GM23338 (cell line): Measurements from ENCODE around the gene CEBPE. TPM values are rescaled to one million over a fixed set of nuclear protein-coding genes. Genes with fewer than 3 reads are reported as not detected.

Experiments
- polyA plus RNA-seq: library from polyadenylated mRNA; unstranded; fragments of >200 nt; fragmentation: Nextera tagmentation; extraction: Ambion mirVana; gene quantifications from 2 replicates; pipeline ENCODE4 v1.2.1, GENCODE V29; 2016
- small RNA-seq: library from RNA; depleted of rRNA; stranded (forward); fragments of <200 nt; gene quantifications from one replicate; pipeline ENCODE3, GENCODE V24; 2014; ENCODE audit warnings: low replicate concordance
- total RNA-seq: library from RNA; depleted of rRNA; stranded (reverse); fragments of >200 nt; shearing (Covaris generic); gene quantifications from 2 replicates; pipeline ENCODE4 v1.2.3, GENCODE V29; 2014; rRNA removed

Gene CEBPE
- total and polyA plus RNA-seq, 2 experiments from 2014 or later, result not detected

Small RNA genes lying within 50 kb of the gene (small RNA-seq; reads per million reads assigned to genes)
- gene RNU6-1138P, result not detected

Other genes starting within 250 kb of the CEBPE start
- gene LRP10, start 247.5 kb downstream of the CEBPE start, total RNA-seq, result 16.5 and 18.1 TPM in 2 replicates
- 5.4 and 6.4 TPM in 2 replicates for gene LRP10, start 247.5 kb downstream of the CEBPE start, polyA plus RNA-seq
- 0.31 and 1.2 TPM in 2 replicates for gene REM2, start 236.0 kb downstream of the CEBPE start, total RNA-seq
- gene REM2, start 236.0 kb downstream of the CEBPE start, polyA plus RNA-seq, result 2.9 and 3.0 TPM in 2 replicates
- gene RBM23, start 200.1 kb downstream of the CEBPE start, total RNA-seq, result 52.8 and 1,081 TPM in 2 replicates
- gene RBM23, start 200.1 kb downstream of the CEBPE start, polyA plus RNA-seq, result 14.4 and 15.2 TPM in 2 replicates
- 123 and 124 TPM in 2 replicates for gene PRMT5, start 189.9 kb downstream of the CEBPE start, total RNA-seq
- gene PRMT5, start 189.9 kb downstream of the CEBPE start, polyA plus RNA-seq, result 68.8 and 74.5 TPM in 2 replicates
- 60.4 and 85.3 TPM in 2 replicates for gene HAUS4, start 162.2 kb downstream of the CEBPE start, total RNA-seq
- 20.8 and 24.6 TPM in 2 replicates for gene HAUS4, start 162.2 kb downstream of the CEBPE start, polyA plus RNA-seq
- 45.8 and 55.9 TPM in 2 replicates for gene AJUBA, start 136.7 kb downstream of the CEBPE start, total RNA-seq
- 11.8 and 12.5 TPM in 2 replicates for gene AJUBA, start 136.7 kb downstream of the CEBPE start, polyA plus RNA-seq
- 11.7 and 12.4 TPM in 2 replicates for gene C14orf93, start 109.1 kb downstream of the CEBPE start, total RNA-seq
- 3.5 and 4.1 TPM in 2 replicates for gene C14orf93, start 109.1 kb downstream of the CEBPE start, polyA plus RNA-seq
- gene PSMB5, start 84.4 kb downstream of the CEBPE start, total RNA-seq, result 229 and 265 TPM in 2 replicates
- 341 and 367 TPM in 2 replicates for gene PSMB5, start 84.4 kb downstream of the CEBPE start, polyA plus RNA-seq
- gene PSMB11, start 77.0 kb downstream of the CEBPE start, total RNA-seq, result 0.07 and 0.19 TPM in 2 replicates
- gene PSMB11, start 77.0 kb downstream of the CEBPE start, polyA plus RNA-seq, result not detected in 2 replicates
- gene CDH24, start 61.7 kb downstream of the CEBPE start, total RNA-seq, result 16.9 and 17.8 TPM in 2 replicates
- 4.4 and 6.2 TPM in 2 replicates for gene CDH24, start 61.7 kb downstream of the CEBPE start, polyA plus RNA-seq
- gene ACIN1, start 24.1 kb downstream of the CEBPE start, total RNA-seq, result 169 and 172 TPM in 2 replicates
- 73.6 and 76.1 TPM in 2 replicates for gene ACIN1, start 24.1 kb downstream of the CEBPE start, polyA plus RNA-seq
- gene C14orf119, start 23.8 kb downstream of the CEBPE start, total RNA-seq, result 49.4 and 57.4 TPM in 2 replicates
- 114 and 118 TPM in 2 replicates for gene C14orf119, start 23.8 kb downstream of the CEBPE start, polyA plus RNA-seq
- not detected in 2 replicates for gene CIROP, start 14.3 kb downstream of the CEBPE start, total RNA-seq
- not detected in 2 replicates for gene CIROP, start 14.3 kb downstream of the CEBPE start, polyA plus RNA-seq
- gene SLC7A8, start 64.4 kb upstream of the CEBPE start, total RNA-seq, result 105 and 117 TPM in 2 replicates
- 122 and 124 TPM in 2 replicates for gene SLC7A8, start 64.4 kb upstream of the CEBPE start, polyA plus RNA-seq
- not detected in 2 replicates for gene RNF212B, start 118.7 kb upstream of the CEBPE start, total RNA-seq
- 0.68 TPM in 1 of 2 replicates, not detected in the other for gene RNF212B, start 118.7 kb upstream of the CEBPE start, polyA plus RNA-seq
- gene HOMEZ, start 166.9 kb upstream of the CEBPE start, total RNA-seq, result 4.5 and 5.3 TPM in 2 replicates
- gene HOMEZ, start 166.9 kb upstream of the CEBPE start, polyA plus RNA-seq, result 7.9 and 8.4 TPM in 2 replicates
- gene PPP1R3E, start 183.6 kb upstream of the CEBPE start, total RNA-seq, result 0.66 and 2.3 TPM in 2 replicates
- 1.8 and 2.5 TPM in 2 replicates for gene PPP1R3E, start 183.6 kb upstream of the CEBPE start, polyA plus RNA-seq
- gene BCL2L2, start 187.6 kb upstream of the CEBPE start, total RNA-seq, result 11.0 and 12.3 TPM in 2 replicates
- gene BCL2L2, start 187.6 kb upstream of the CEBPE start, polyA plus RNA-seq, result 3.5 and 3.6 TPM in 2 replicates
- gene PABPN1, start 202.2 kb upstream of the CEBPE start, total RNA-seq, result 110 and 116 TPM in 2 replicates
- gene PABPN1, start 202.2 kb upstream of the CEBPE start, polyA plus RNA-seq, result 342 and 384 TPM in 2 replicates
- gene SLC22A17, start 233.6 kb upstream of the CEBPE start, total RNA-seq, result 52.6 and 56.6 TPM in 2 replicates
- gene SLC22A17, start 233.6 kb upstream of the CEBPE start, polyA plus RNA-seq, result 28.6 and 29.5 TPM in 2 replicates
- 13.6 and 18.9 TPM in 2 replicates for gene EFS, start 245.9 kb upstream of the CEBPE start, total RNA-seq
- gene EFS, start 245.9 kb upstream of the CEBPE start, polyA plus RNA-seq, result 5.1 and 6.4 TPM in 2 replicates